Muscle of arm (tissue), 14 donors: ENCODE data around the gene RGS7BP. TPM values are rescaled to one million over a fixed set of nuclear protein-coding genes. Genes with fewer than 3 reads are reported as not detected.

ENCODE experiments used
- DNase-seq: peaks from one replicate; pipeline ENCODE4 v3.0.0-alpha.2; 2013
- long read RNA-seq, 11 donors: transcript quantifications; one replicate each; lab custom pipeline, GENCODE V29; 2026
- polyA plus RNA-seq, 12 donors: library from polyadenylated mRNA; unstranded; fragments of 120-200 nt; gene quantifications; one replicate each; pipeline ENCODE4 v1.2.1, GENCODE V29; 2013; ENCODE audit not compliant: insufficient read length in 12 of 12

The RGS7BP gene
- polyA plus RNA-seq: 10 to 100 TPM in 4 of 12 donors, 1 to 10 TPM in 7, not detected in 1; 2.0 to 16.1 (median 7.0) TPM
- long read RNA-seq, donor 1: 0 reads
- long read RNA-seq, donor 2, full-length matches to known transcripts: 2 of 2 reads
- long read RNA-seq, donor 2, partial matches to known transcripts: 0 of 2 reads
- long read RNA-seq, donor 2, other reads (novel, unspliced or antisense): 0 of 2 reads
- long read RNA-seq, donor 3: 0 reads
- long read RNA-seq, donor 4, full-length matches to known transcripts: 2 of 2 reads
- long read RNA-seq, donor 4, partial matches to known transcripts: 0 of 2 reads
- long read RNA-seq, donor 4, other reads (novel, unspliced or antisense): 0 of 2 reads
- long read RNA-seq, donor 5, full-length matches to known transcripts: 2 of 2 reads
- long read RNA-seq, donor 5, partial matches to known transcripts: 0 of 2 reads
- long read RNA-seq, donor 5, other reads (novel, unspliced or antisense): 0 of 2 reads
- long read RNA-seq, donor 6: 0 reads
- long read RNA-seq, donor 7: 0 reads
- long read RNA-seq, donor 8, full-length matches to known transcripts: 3 of 9 reads
- long read RNA-seq, donor 8, partial matches to known transcripts: 6 of 9 reads
- long read RNA-seq, donor 8, other reads (novel, unspliced or antisense): 0 of 9 reads
- long read RNA-seq, donor 9: 0 reads
- long read RNA-seq, donor 10, full-length matches to known transcripts: 2 of 2 reads
- long read RNA-seq, donor 10, partial matches to known transcripts: 0 of 2 reads
- long read RNA-seq, donor 10, other reads (novel, unspliced or antisense): 0 of 2 reads
- long read RNA-seq, donor 11: 0 reads

- DNase-seq: peak; percentile 48
Observed at GRCh38 chr5:64505769-64506566, at the start of gene RGS7BP. RGS7BP (plus strand) TSS chr5:64506015; CDS start chr5:64506625, 610 bp downstream.

- no peak for DNase-seq
Observed at GRCh38 chr5:64457846-64458245, 48.0 kb upstream of the RGS7BP start.

GRCh38 chr5:64458948-64459347, 46.9 kb upstream of the RGS7BP start:
- no peak for DNase-seq

- no peak for DNase-seq
Observed at GRCh38 chr5:64462391-64462790, 43.4 kb upstream of the RGS7BP start.

GRCh38 chr5:64486163-64486562, 19.7 kb upstream of the RGS7BP start:
- DNase-seq: no peak

- DNase-seq: no peak
Observed at GRCh38 chr5:64487283-64487682, 18.5 kb upstream of the RGS7BP start.

GRCh38 chr5:64489857-64490256, 16.0 kb upstream of the RGS7BP start:
- DNase-seq: no peak

- DNase-seq: no peak
Observed at GRCh38 chr5:64497386-64497785, 8.4 kb upstream of the RGS7BP start.

GRCh38 chr5:64502196-64502595, 3.6 kb upstream of the RGS7BP start:
- DNase-seq: no peak

- no peak for DNase-seq
Observed at GRCh38 chr5:64506567-64507263, 900 bp downstream of the RGS7BP start.

- DNase-seq: no peak
Observed at GRCh38 chr5:64507264-64507605, 1.4 kb downstream of the RGS7BP start.

GRCh38 chr5:64509828-64510227, 4.0 kb downstream of the RGS7BP start:
- no peak for DNase-seq

- no peak for DNase-seq
Observed at GRCh38 chr5:64513492-64513891, 7.7 kb downstream of the RGS7BP start.

- no peak for DNase-seq
Observed at GRCh38 chr5:64514612-64515011, 8.8 kb downstream of the RGS7BP start.

- DNase-seq: no peak
Observed at GRCh38 chr5:64516216-64516615, 10.4 kb downstream of the RGS7BP start.

- DNase-seq: no peak
Observed at GRCh38 chr5:64518793-64519192, 13.0 kb downstream of the RGS7BP start.

GRCh38 chr5:64519263-64519662, 13.4 kb downstream of the RGS7BP start:
- no peak for DNase-seq

GRCh38 chr5:64526734-64527439, 21.1 kb downstream of the RGS7BP start:
- no peak for DNase-seq

GRCh38 chr5:64530076-64530475, 24.3 kb downstream of the RGS7BP start:
- no peak for DNase-seq

- DNase-seq: no peak
Observed at GRCh38 chr5:64532212-64532611, 26.4 kb downstream of the RGS7BP start.

- DNase-seq: no peak
Observed at GRCh38 chr5:64532657-64533056, 26.8 kb downstream of the RGS7BP start.
